Mucosa of rectum (tissue), 2 donors: ENCODE results near the gene DPP6.

Experiments used
- H3K27ac ChIP-seq, 2 donors: one replicate each; pipeline ENCODE4 v1.7.0; 2013; ENCODE audit warnings: inconsistent platforms in 2 of 2, low read depth in 2 of 2, low read length in 2 of 2
- H3K27me3 ChIP-seq, 2 donors: one replicate each; pipeline ENCODE4 v1.7.0; 2013; ENCODE audit warnings: low read length in 2 of 2; ENCODE audit not compliant: control insufficient read depth in 2 of 2, insufficient read depth in 2 of 2
- H3K36me3 ChIP-seq, 2 donors: one replicate each; pipeline ENCODE4 v1.7.0; 2013; ENCODE audit warnings: low read length in 2 of 2; ENCODE audit not compliant: control insufficient read depth in 2 of 2, insufficient read depth in 2 of 2
- H3K4me1 ChIP-seq, 2 donors: one replicate each; pipeline ENCODE4 v1.7.0; 2013; ENCODE audit warnings: low read length in 2 of 2, mild to moderate bottlenecking in 1 of 2; ENCODE audit not compliant: control insufficient read depth in 2 of 2, insufficient read depth in 2 of 2
- H3K4me3 ChIP-seq, 2 donors: one replicate each; pipeline ENCODE4 v1.7.0; 2013; ENCODE audit warnings: low read length in 2 of 2
- H3K9ac ChIP-seq, 2 donors: one replicate each; pipeline ENCODE4 v1.7.0; 2013; ENCODE audit warnings: low read length in 2 of 2, low read depth in 1 of 2, mild to moderate bottlenecking in 1 of 2
- H3K9me3 ChIP-seq, 2 donors: one replicate each; pipeline ENCODE4 v1.7.0; 2013; ENCODE audit warnings: low read length in 2 of 2; ENCODE audit not compliant: control insufficient read depth in 2 of 2
- donor health status: healthy.
- donor health status: Normal muscosa, but diverticular disease.

DPP6 gene

DNA sequence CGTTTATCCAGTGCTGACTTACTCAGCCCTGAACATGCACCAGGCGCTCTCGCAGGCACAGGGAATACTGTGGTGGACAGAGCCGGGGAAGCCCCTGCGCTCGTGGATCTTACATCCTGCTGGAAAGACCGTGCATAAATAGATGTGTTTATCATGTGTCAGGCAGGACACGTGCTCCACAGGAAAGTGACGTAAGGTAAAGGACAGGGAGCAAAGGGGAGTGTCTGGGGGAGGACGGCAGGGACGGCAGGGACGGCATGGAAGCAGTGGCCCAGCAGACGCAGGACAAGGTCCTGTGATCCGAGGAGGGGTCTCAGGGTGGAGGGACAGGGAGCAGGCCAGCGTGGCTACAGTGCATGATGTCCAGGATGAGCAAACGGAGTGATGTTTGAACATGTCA, 540.2 kb downstream of the DPP6 start:
- Histone ChIP-seq H3K36me3 (no peaks in the 10 kb centered on the region), H3K27ac (no peak overlapping the region), H3K4me3 (no peak overlapping the region), H3K9ac (no peak overlapping the region), H3K27me3 (no peaks in the 10 kb centered on the region), H3K4me1 (no peaks in the 10 kb centered on the region), H3K9me3 (no peaks in the 10 kb centered on the region)

DNA sequence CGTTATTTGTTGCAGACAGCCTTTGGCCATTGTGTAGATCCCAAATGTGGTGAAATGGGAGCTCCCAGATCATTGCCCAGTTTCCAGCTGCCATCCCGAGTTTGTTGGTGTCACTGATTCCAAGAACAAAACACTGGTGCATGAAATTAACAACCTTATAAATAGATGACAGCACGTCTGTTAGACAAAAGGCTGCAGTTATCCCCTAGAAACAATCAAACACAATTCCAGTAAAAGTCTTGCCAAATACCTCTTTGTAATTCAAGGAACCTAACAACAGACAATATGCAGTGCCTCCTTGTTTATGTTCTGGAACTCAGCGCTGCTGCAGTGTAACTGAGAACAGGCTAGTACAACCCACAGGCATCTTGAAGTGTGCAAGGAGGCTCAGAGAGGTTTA, 546.2 kb downstream of the DPP6 start:
- Histone ChIP-seq H3K27ac (no peak overlapping the region), H3K4me1 (no peaks in the 10 kb centered on the region), H3K4me3 (no peak overlapping the region), H3K27me3 (no peaks in the 10 kb centered on the region), H3K9ac (no peak overlapping the region), H3K9me3 (no peaks in the 10 kb centered on the region), H3K36me3 (no peaks in the 10 kb centered on the region)

DNA sequence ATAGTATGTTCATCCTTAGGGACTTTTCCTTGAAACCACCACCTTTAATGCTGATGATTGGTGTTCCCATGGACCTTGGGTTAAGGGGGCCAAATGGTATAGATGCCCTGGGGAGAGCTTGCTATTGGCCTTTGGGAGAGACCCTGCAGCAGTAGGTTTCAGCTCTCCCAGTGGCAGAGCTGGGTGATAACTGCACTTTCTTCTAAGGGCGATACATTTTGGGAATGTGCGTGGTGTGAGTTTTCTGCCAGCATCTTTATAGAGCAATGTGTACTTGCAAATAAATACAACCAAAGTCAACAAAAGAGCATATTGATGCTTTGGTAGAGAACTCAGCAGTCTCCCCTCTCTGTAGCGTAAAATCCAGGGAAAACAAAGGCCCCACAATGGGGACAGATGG, 546.7 kb downstream of the DPP6 start:
- H3K4me3 ChIP-seq = no peak overlapping the region
- H3K27ac ChIP-seq = no peak overlapping the region
- no peaks in the 10 kb centered on the region for H3K27me3 ChIP-seq
- H3K9ac ChIP-seq = no peak overlapping the region
- no peaks in the 10 kb centered on the region for H3K36me3 ChIP-seq
- no peaks in the 10 kb centered on the region for H3K4me1 ChIP-seq
- no peaks in the 10 kb centered on the region for H3K9me3 ChIP-seq

DNA sequence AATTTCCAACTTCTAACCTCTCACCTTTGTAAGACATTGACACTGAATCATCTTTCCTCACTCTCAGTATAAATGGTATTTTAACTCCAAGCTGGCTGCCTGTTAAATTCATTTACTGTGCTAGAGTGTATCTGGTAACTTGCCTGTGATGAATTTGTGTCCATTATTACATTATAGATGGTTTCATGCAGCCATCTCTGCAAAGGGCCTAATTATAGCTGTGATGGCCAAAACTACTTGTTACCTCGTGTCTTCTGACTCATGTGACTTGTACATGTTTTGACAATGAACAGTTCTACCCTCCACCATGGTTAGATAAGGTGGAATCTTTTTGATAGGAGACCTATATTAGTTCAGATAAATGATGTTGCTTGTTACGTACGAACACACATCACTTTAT, 558.7 kb downstream of the DPP6 start:
- Histone ChIP-seq H3K4me1 (no peaks in the 10 kb centered on the region), H3K27me3 (no peaks in the 10 kb centered on the region), H3K36me3 (no peaks in the 10 kb centered on the region), H3K9ac (no peak overlapping the region), H3K27ac (no peak overlapping the region), H3K4me3 (no peak overlapping the region), H3K9me3 (no peaks in the 10 kb centered on the region)

DNA sequence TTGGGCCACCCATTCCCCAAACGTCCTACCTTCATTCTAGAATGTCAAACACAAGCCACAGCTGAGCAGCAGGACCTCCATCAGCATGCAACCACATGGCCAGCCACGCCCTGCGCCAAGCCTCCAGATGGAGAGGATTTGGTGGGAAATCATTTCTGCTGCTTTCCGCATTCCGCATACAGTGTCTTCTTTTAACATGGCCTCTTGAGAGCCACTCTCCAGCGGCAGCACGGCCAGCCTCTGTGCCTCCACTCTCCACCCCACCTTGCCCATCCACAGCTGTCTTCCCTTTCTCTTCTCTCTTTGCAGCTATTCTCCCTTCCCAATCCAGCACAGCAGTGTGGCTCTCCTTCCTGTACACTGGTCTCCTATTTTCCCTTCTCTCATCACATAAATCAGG, 561.6 kb downstream of the DPP6 start:
- no peak overlapping the region for H3K4me3 ChIP-seq
- no peaks in the 10 kb centered on the region for H3K36me3 ChIP-seq
- no peaks in the 10 kb centered on the region for H3K27me3 ChIP-seq
- no peaks in the 10 kb centered on the region for H3K9me3 ChIP-seq
- H3K9ac ChIP-seq = no peak overlapping the region
- H3K27ac ChIP-seq = no peak overlapping the region
- no peaks in the 10 kb centered on the region for H3K4me1 ChIP-seq

DNA sequence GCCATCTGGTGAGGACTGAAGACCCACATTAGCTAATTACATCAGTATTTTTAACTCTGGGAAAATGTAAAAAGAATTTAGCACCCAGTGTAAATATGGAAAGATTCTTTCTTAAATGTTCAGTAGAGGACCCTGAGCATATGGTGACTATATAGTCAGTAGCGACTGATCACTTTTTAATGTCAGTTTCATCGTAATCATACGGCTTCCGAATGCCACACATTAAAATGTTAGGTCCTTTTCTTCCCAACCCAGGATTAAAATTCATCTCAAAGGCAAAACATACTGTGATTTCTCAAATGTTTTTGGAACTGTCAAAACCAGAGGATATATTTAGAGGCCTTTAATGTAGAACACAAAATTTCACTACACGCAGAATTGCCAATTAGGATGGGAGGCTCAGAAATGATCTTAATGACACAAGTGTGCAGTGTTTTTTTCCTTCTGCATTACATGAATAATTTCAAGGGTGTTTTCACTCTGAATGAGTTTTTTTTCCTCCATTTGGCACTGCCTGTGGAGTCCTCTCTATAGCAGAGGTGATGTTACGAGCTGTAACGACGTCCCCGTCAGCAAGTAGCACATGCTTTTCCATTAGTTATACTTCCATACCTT, 568.0 kb downstream of the DPP6 start:
- Histone ChIP-seq H3K9me3 (no peaks in the 10 kb centered on the region), H3K4me3 (no peak overlapping the region), H3K27me3 (no peaks in the 10 kb centered on the region), H3K9ac (no peak overlapping the region), H3K36me3 (no peaks in the 10 kb centered on the region), H3K4me1 (no peaks in the 10 kb centered on the region), H3K27ac (no peak overlapping the region)

DNA sequence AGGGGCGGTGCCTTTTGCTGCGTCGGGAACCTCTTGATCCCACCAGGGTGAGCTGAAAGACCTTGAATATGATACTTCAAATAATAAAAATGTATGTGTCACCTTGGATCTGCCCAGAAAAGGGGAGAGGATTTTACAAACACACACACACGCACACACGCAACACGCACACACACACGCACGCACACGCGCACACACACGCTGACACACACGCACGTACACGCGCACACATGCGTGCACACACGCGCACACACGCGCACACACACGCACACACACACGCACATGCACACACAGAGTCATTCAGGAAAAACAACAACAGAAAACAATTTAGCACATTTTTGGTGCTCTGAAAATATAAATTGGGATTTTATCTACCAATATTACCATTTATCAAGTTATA, 571.2 kb downstream of the DPP6 start:
- no peaks in the 10 kb centered on the region for H3K27me3 ChIP-seq
- H3K4me1 ChIP-seq = no peaks in the 10 kb centered on the region
- H3K4me3 ChIP-seq = no peak overlapping the region
- no peak overlapping the region for H3K27ac ChIP-seq
- H3K9me3 ChIP-seq = no peaks in the 10 kb centered on the region
- H3K36me3 ChIP-seq = no peaks in the 10 kb centered on the region
- no peak overlapping the region for H3K9ac ChIP-seq

DNA sequence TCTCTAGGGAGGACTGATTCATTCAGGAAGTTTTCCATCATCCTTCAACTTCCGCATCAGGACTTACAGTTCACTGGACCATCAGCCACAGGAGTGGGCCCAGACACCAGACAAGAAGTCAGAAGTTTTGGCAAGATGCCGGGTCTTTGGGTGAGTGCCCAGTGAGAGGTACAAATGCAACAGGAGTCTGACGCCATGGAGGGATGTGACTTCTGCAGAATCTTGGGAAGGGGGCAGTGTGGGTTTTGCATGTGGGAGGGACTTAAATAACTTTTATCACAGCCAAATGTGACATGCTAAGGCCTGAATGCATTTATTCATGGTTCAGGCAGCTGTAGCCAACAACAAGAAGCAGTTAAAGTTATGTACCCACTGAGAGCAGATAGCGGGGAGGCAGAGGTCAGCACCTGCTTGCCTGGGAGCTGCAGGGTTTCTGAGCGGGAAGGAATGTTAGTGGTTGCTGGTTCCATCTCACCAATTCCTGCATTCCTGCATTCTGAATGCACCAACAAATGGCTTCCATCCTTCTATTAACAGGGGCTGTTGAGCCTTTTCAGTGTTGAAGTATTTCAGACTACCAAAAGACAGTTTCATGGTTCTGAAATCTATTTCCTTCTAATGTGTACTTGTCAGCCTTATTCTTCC, 575.6 kb downstream of the DPP6 start:
- Histone ChIP-seq H3K9me3 (no peaks in the 10 kb centered on the region), H3K36me3 (no peaks in the 10 kb centered on the region), H3K9ac (no peak overlapping the region), H3K27ac (no peak overlapping the region), H3K27me3 (no peaks in the 10 kb centered on the region), H3K4me1 (no peaks in the 10 kb centered on the region), H3K4me3 (no peak overlapping the region)

DNA sequence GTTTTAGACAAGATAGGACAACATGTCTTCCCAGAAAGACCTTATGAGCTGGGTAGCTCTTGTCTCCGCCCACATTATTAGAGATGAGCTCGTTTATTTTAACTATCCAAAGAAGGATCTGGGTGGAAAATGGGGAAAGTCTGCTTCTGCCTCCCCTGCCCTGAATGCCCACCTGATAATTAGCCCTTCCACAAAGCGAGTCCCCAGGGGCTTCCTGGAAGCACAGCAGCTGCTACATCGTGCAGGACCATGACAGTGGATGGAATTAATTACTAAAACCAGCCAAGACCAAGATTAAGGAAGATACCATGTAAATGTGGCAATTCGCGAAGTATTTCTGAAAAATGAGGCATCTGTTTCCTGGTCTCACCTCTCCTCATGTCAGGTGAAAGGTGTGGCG, 576.4 kb downstream of the DPP6 start:
- no peak overlapping the region for H3K4me3 ChIP-seq
- H3K27me3 ChIP-seq = no peaks in the 10 kb centered on the region
- no peaks in the 10 kb centered on the region for H3K36me3 ChIP-seq
- H3K9me3 ChIP-seq = no peaks in the 10 kb centered on the region
- no peak overlapping the region for H3K27ac ChIP-seq
- H3K9ac ChIP-seq = no peak overlapping the region
- no peaks in the 10 kb centered on the region for H3K4me1 ChIP-seq

DNA sequence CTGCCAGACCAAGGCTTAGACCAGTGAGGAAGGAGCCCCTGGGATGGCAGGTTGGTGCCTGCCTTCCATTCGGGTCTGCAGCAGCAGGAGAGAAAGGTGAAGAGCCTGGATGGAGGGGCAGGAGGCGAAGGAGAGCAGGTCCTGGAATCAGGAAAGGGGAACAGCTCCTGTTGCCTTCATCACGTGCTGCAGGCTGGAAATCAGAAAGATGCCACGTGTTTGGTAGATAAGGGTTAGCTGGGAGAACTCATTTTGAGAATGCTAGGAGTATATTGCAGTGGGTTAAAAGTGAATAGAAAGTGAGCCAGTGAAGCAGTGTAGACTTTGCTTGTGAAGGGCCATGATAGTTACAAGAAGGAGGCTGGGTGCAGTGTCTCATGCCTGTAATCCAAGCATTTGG, 579.0 kb downstream of the DPP6 start:
- no peaks in the 10 kb centered on the region for H3K9me3 ChIP-seq
- H3K9ac ChIP-seq = no peak overlapping the region
- no peaks in the 10 kb centered on the region for H3K36me3 ChIP-seq
- H3K4me3 ChIP-seq = no peak overlapping the region
- no peaks in the 10 kb centered on the region for H3K4me1 ChIP-seq
- H3K27ac ChIP-seq = no peak overlapping the region
- no peaks in the 10 kb centered on the region for H3K27me3 ChIP-seq
